ENCODE results near the gene FHL5. TPM values are rescaled to one million over a fixed set of nuclear protein-coding genes. Genes with fewer than 3 reads are reported as not detected.
A peak's percentile ranks its signal among the peaks of the same experiment; 100 is the strongest.

The FHL5 gene
- total and polyA plus RNA-seq, 3 experiments from 2014 or later: not detected

- CTCF ChIA-PET: no interaction called here
- Mint-ChIP-seq H3K9me3 (peaks cover 18 to 24% (median 22%) of the 10 kb centered on the region in 5 donors), H3K4me1 (no peaks in the 10 kb centered on the region), H3K36me3 (peaks cover 0 to 6% (median 0%) of the 10 kb centered on the region in 3 donors), H3K4me3 (no peak overlapping the region), H3K27ac (no peak overlapping the region), H3K27me3 (peaks cover 10 to 50% of the 10 kb centered on the region in 2 donors)
- Histone ChIP-seq H3K27me3 (ENCODE audit: insufficient read depth, low read length, poor library complexity, severe bottlenecking) (no peaks in the 10 kb centered on the region), H3K36me3 (ENCODE audit: insufficient read depth, low read length) (no peaks in the 10 kb centered on the region), H3K9me3 (ENCODE audit: low read length) (peaks cover 7% of the 10 kb centered on the region), H3K27ac (ENCODE audit: low read depth, low read length) (no peak overlapping the region), H3K4me3 (ENCODE audit: low read length) (no peak overlapping the region), H3K4me1 (ENCODE audit: insufficient read depth, low read length) (no peaks in the 10 kb centered on the region)
- POLR2A ChIA-PET: no interaction called here
- no peak for DNase-seq
Measured at GRCh38 chr6:96571551-96571950, 8.6 kb downstream of the FHL5 start.

- Histone ChIP-seq H3K9me3 (ENCODE audit: low read length) (peaks cover under 1% of the 10 kb centered on the region), H3K36me3 (ENCODE audit: insufficient read depth, low read length) (no peaks in the 10 kb centered on the region), H3K27ac (ENCODE audit: low read depth, low read length) (no peak overlapping the region), H3K4me1 (ENCODE audit: insufficient read depth, low read length) (no peaks in the 10 kb centered on the region), H3K4me3 (ENCODE audit: low read length) (no peak overlapping the region), H3K27me3 (ENCODE audit: insufficient read depth, low read length, poor library complexity, severe bottlenecking) (no peaks in the 10 kb centered on the region)
- peaks cover 0 to 6% (median 0%) of the 10 kb centered on the region in 3 donors for H3K36me3 Mint-ChIP-seq
- H3K27ac Mint-ChIP-seq: no peak overlapping the region
- H3K4me1 Mint-ChIP-seq: no peaks in the 10 kb centered on the region
- ChIA-PET POLR2A (no interaction called here), CTCF (no interaction called here)
- peaks cover 4 to 44% of the 10 kb centered on the region in 2 donors for H3K27me3 Mint-ChIP-seq
- no peak overlapping the region for H3K4me3 Mint-ChIP-seq
- H3K9me3 Mint-ChIP-seq: peaks cover 7 to 13% (median 12%) of the 10 kb centered on the region in 5 donors
- no peak for DNase-seq
Measured at GRCh38 chr6:96575359-96575758, 12.4 kb downstream of the FHL5 start.

- H3K4me1 ChIP-seq (ENCODE audit: insufficient read depth, low read length): no peaks in the 10 kb centered on the region
- Mint-ChIP-seq H3K36me3 (peaks cover 0 to 6% (median 0%) of the 10 kb centered on the region in 3 donors), H3K4me3 (no peak overlapping the region), H3K27me3 (peaks cover 1 to 41% of the 10 kb centered on the region in 2 donors), H3K4me1 (no peaks in the 10 kb centered on the region), H3K27ac (no peak overlapping the region), H3K9me3 (peaks cover 0 to 6% (median 4%) of the 10 kb centered on the region in 5 donors)
- no peaks in the 10 kb centered on the region for H3K36me3 ChIP-seq (ENCODE audit: insufficient read depth, low read length)
- no peaks in the 10 kb centered on the region for H3K9me3 ChIP-seq (ENCODE audit: low read length)
- ChIA-PET POLR2A (no interaction called here), CTCF (no interaction called here)
- DNase-seq: no peak
- H3K4me3 ChIP-seq (ENCODE audit: low read length): no peak overlapping the region
- no peaks in the 10 kb centered on the region for H3K27me3 ChIP-seq (ENCODE audit: insufficient read depth, low read length, poor library complexity, severe bottlenecking)
- H3K27ac ChIP-seq (ENCODE audit: low read depth, low read length): no peak overlapping the region
Measured at GRCh38 chr6:96576221-96576620, 13.3 kb downstream of the FHL5 start.

GRCh38 chr6:96582021-96582420 lies 19.1 kb downstream of the FHL5 start:
- no peaks in the 10 kb centered on the region for H3K36me3 ChIP-seq (ENCODE audit: insufficient read depth, low read length)
- ChIA-PET POLR2A (no interaction called here), CTCF (no interaction called here)
- no peak overlapping the region for H3K27ac ChIP-seq (ENCODE audit: low read depth, low read length)
- H3K4me3 ChIP-seq (ENCODE audit: low read length): no peak overlapping the region
- H3K4me1 Mint-ChIP-seq: no peaks in the 10 kb centered on the region
- H3K27me3 Mint-ChIP-seq: peaks cover 1 to 33% of the 10 kb centered on the region in 2 donors
- no peaks in the 10 kb centered on the region for H3K9me3 Mint-ChIP-seq
- H3K9me3 ChIP-seq (ENCODE audit: low read length): no peaks in the 10 kb centered on the region
- H3K36me3 Mint-ChIP-seq: no peaks in the 10 kb centered on the region
- H3K27ac Mint-ChIP-seq: no peak overlapping the region
- DNase-seq: no peak
- H3K4me3 Mint-ChIP-seq: no peak overlapping the region
- no peaks in the 10 kb centered on the region for H3K27me3 ChIP-seq (ENCODE audit: insufficient read depth, low read length, poor library complexity, severe bottlenecking)
- H3K4me1 ChIP-seq (ENCODE audit: insufficient read depth, low read length): no peaks in the 10 kb centered on the region

- CTCF ChIA-PET: no interaction called here
- Mint-ChIP-seq H3K27me3 (peaks cover 0 to 29% of the 10 kb centered on the region in 2 donors), H3K4me3 (no peak overlapping the region), H3K9me3 (no peaks in the 10 kb centered on the region), H3K36me3 (no peaks in the 10 kb centered on the region), H3K4me1 (no peaks in the 10 kb centered on the region), H3K27ac (no peak overlapping the region)
- Histone ChIP-seq H3K4me3 (ENCODE audit: low read length) (no peak overlapping the region), H3K4me1 (ENCODE audit: insufficient read depth, low read length) (no peaks in the 10 kb centered on the region), H3K27ac (ENCODE audit: low read depth, low read length) (no peak overlapping the region), H3K9me3 (ENCODE audit: low read length) (no peaks in the 10 kb centered on the region), H3K36me3 (ENCODE audit: insufficient read depth, low read length) (no peaks in the 10 kb centered on the region), H3K27me3 (ENCODE audit: insufficient read depth, low read length, poor library complexity, severe bottlenecking) (no peaks in the 10 kb centered on the region)
- POLR2A ChIA-PET: no interaction called here
- DNase-seq: no peak
Measured at GRCh38 chr6:96582436-96582835, 19.5 kb downstream of the FHL5 start.

GRCh38 chr6:96604420-96604819 lies 41.5 kb downstream of the FHL5 start:
- ChIA-PET POLR2A (no interaction called here), CTCF (no interaction called here)
- peaks cover 5 to 27% of the 10 kb centered on the region in 2 donors for H3K27me3 Mint-ChIP-seq
- H3K27ac ChIP-seq (ENCODE audit: low read depth, low read length): no peak overlapping the region
- H3K36me3 Mint-ChIP-seq: no peaks in the 10 kb centered on the region
- H3K27me3 ChIP-seq (ENCODE audit: insufficient read depth, low read length, poor library complexity, severe bottlenecking): no peaks in the 10 kb centered on the region
- no peaks in the 10 kb centered on the region for H3K9me3 Mint-ChIP-seq
- no peaks in the 10 kb centered on the region for H3K9me3 ChIP-seq (ENCODE audit: low read length)
- H3K36me3 ChIP-seq (ENCODE audit: insufficient read depth, low read length): no peaks in the 10 kb centered on the region
- no peaks in the 10 kb centered on the region for H3K4me1 Mint-ChIP-seq
- no peak overlapping the region for H3K4me3 ChIP-seq (ENCODE audit: low read length)
- H3K27ac Mint-ChIP-seq: peak overlapping the region in 1 of 8 donors; percentile 26
- no peaks in the 10 kb centered on the region for H3K4me1 ChIP-seq (ENCODE audit: insufficient read depth, low read length)
- DNase-seq: no peak
- H3K4me3 Mint-ChIP-seq: no peak overlapping the region

GRCh38 chr6:96608074-96608473 lies 45.1 kb downstream of the FHL5 start:
- Mint-ChIP-seq H3K9me3 (no peaks in the 10 kb centered on the region), H3K27me3 (peaks cover 9 to 25% of the 10 kb centered on the region in 2 donors), H3K4me3 (no peak overlapping the region), H3K27ac (no peak overlapping the region), H3K36me3 (no peaks in the 10 kb centered on the region), H3K4me1 (no peaks in the 10 kb centered on the region)
- Histone ChIP-seq H3K4me1 (ENCODE audit: insufficient read depth, low read length) (no peaks in the 10 kb centered on the region), H3K27me3 (ENCODE audit: insufficient read depth, low read length, poor library complexity, severe bottlenecking) (no peaks in the 10 kb centered on the region), H3K27ac (ENCODE audit: low read depth, low read length) (no peak overlapping the region), H3K4me3 (ENCODE audit: low read length) (no peak overlapping the region), H3K36me3 (ENCODE audit: insufficient read depth, low read length) (no peaks in the 10 kb centered on the region), H3K9me3 (ENCODE audit: low read length) (no peaks in the 10 kb centered on the region)
- ChIA-PET CTCF (no interaction called here), POLR2A (no interaction called here)
- no peak for DNase-seq

GRCh38 chr6:96610019-96610418 lies 47.1 kb downstream of the FHL5 start:
- POLR2A ChIA-PET: no interaction called here
- Mint-ChIP-seq H3K27ac (no peak overlapping the region), H3K4me3 (no peak overlapping the region), H3K4me1 (no peaks in the 10 kb centered on the region), H3K36me3 (no peaks in the 10 kb centered on the region), H3K27me3 (peaks cover 8 to 26% of the 10 kb centered on the region in 2 donors), H3K9me3 (no peaks in the 10 kb centered on the region)
- H3K9me3 ChIP-seq (ENCODE audit: low read length): no peaks in the 10 kb centered on the region
- CTCF ChIA-PET: no interaction called here
- no peaks in the 10 kb centered on the region for H3K36me3 ChIP-seq (ENCODE audit: insufficient read depth, low read length)
- H3K27ac ChIP-seq (ENCODE audit: low read depth, low read length): no peak overlapping the region
- H3K4me1 ChIP-seq (ENCODE audit: insufficient read depth, low read length): no peaks in the 10 kb centered on the region
- DNase-seq: no peak
- no peaks in the 10 kb centered on the region for H3K27me3 ChIP-seq (ENCODE audit: insufficient read depth, low read length, poor library complexity, severe bottlenecking)
- H3K4me3 ChIP-seq (ENCODE audit: low read length): no peak overlapping the region
